KOPT-K1 (cell line): ENCODE results near the gene PDE6D.

ENCODE experiments used
- H3K27ac ChIP-seq: fragments of 200-600 bp; sonication (generic); 2 replicates; pipeline ENCODE4 v1.5.1; 2016; ENCODE audit warnings: antibody characterized with exemption, mild to moderate bottlenecking, low read depth, low read length; ENCODE audit not compliant: poor library complexity, severe bottlenecking
- H3K36me3 ChIP-seq: fragments of 200-600 bp; sonication (generic); 2 replicates; pipeline ENCODE4 v1.5.1; 2017; ENCODE audit warnings: antibody characterized with exemption, mild to moderate bottlenecking, low read length, moderate library complexity; ENCODE audit not compliant: insufficient read depth
- H3K9me3 ChIP-seq: fragments of 200-600 bp; sonication (generic); 2 replicates; pipeline ENCODE4 v1.5.1; 2017; ENCODE audit warnings: antibody characterized with exemption, low read length, mild to moderate bottlenecking; ENCODE audit not compliant: insufficient read depth, poor library complexity, severe bottlenecking

PDE6D gene

DNA sequence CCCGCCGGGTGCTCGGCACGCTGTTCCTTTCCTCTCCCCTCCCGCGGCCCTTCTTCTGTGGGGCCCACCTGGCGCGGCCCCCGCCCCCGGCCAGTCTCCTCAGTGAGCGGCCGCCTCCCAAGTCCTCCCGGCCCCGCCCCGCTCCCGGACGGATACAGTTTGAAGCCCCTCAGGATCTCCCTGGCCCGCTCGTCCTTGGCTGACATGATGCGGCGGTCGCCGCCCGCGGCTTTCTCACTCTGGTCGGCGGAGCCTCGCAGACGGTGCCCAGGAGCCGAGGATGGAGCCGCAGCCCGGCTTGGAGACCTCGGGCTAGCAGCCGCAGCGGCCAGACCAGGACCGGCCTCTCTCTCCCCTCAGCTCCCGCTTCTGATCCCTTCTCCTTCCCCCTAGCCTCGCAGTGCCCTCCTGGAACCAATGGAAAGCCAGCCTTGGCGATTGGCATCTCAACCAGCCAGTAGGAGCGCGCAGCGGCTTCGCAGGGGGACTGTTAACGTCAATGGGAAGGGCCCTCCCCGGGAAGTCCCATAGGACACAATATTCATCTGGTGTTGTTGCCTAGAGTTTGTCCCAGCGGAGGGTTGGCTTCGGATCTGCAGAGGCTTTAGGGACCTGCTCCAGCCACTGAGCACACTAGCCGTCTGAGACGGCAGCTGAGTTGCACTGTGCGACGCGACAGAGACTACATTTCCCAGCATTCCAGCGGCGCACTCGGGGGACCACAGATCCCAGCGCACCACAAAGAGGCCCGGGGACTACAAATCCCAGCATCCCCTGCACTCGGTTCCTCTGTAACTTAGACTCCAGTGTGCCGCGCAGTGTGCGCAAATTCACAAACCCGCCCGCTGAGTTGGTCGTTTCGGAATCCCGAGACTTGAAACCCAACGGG, at the start of gene PDE6D:
PDE6D (minus strand) TSS at position 374 of the 889 bp plus-strand sequence; CDS start at position 206, 168 bp downstream.
- peak within 1 kb of the TSS; percentile 66 for H3K27ac ChIP-seq

DNA sequence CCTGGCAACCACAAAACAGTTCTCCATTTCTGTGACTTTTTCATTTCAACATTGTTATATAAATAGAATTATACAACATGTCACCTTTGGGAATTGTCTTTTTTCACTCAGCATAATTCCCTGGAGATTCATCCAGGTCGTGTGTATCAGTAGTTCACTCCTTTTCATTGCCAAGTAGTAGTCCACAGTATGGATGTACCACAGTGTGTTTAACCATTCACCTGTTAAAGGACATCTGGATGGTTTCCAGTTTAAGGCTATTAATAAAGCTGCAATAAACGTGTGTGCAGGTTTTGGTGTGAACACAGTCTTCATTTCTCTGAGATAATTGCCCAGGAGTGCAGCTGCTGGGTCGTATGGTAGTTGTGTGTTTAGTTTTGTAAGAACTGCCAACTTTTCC, 40.8 kb upstream of the PDE6D start:
- no peaks in the 10 kb centered on the region for H3K36me3 ChIP-seq
- H3K9me3 ChIP-seq = no peaks in the 10 kb centered on the region
- H3K27ac ChIP-seq = no peak overlapping the region

More for the DNA sequence above, at the start of gene PDE6D:
- Histone ChIP-seq H3K9me3 (no peaks in the 10 kb centered on the region), H3K36me3 (peaks cover 15% of the 10 kb centered on the region; the same call in 1 of the 2 replicates)

DNA sequence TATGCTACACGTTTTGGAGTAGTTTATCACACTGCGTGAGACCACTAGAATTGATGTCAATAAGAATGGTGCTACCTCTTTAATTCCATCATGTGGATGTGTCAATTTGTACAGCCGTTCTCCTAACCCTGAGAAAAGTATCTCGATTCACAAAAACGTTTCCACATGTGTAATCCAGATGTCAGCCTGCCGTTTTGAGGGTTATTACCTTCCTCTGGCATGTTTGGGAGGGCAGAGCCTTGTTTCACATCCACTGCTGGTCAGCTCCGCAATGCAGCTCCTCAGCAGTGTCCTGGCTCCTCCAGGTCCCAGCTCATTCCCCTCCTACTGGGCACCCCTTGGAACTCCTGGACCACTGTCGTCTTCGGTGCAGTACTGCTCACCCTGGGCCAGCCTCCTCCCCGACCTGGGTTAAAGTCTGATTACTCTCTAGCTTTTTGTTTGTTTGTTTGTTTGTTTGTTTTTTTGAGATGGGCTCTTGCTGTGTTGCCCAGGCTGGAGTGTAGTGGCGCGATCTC, 39.8 kb upstream of the PDE6D start:
- Histone ChIP-seq H3K36me3 (no peaks in the 10 kb centered on the region), H3K9me3 (no peaks in the 10 kb centered on the region), H3K27ac (no peak overlapping the region)

DNA sequence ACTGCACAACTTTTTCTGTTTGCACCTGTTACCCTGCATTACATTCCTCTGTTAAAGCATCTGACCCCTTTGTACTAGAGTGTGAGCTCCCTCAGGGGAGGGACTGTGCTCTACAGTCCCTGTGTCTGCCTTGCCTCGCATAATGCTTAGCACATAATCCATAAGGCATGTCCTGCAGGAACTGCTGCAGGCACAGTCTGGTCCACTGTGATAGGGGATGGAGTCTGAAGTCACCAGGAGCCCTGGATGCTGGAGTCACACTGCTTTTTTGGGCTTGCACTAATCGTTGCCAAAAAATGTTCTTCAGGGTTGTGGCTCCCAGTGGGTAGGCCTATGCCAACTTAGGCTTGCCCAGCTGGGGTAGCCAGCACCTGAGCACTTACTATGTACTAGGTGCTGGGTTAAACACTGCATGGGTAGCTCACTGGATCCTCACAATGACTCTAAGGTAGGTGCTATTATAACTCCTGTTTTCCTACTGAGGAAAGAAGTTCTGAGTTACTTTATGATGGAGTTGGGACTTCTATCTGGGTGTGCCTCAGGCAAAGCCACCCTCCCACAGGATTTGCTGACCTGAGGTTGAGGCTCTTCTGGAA, 38.5 kb upstream of the PDE6D start:
- Histone ChIP-seq H3K9me3 (no peaks in the 10 kb centered on the region), H3K36me3 (no peaks in the 10 kb centered on the region), H3K27ac (no peak overlapping the region)

DNA sequence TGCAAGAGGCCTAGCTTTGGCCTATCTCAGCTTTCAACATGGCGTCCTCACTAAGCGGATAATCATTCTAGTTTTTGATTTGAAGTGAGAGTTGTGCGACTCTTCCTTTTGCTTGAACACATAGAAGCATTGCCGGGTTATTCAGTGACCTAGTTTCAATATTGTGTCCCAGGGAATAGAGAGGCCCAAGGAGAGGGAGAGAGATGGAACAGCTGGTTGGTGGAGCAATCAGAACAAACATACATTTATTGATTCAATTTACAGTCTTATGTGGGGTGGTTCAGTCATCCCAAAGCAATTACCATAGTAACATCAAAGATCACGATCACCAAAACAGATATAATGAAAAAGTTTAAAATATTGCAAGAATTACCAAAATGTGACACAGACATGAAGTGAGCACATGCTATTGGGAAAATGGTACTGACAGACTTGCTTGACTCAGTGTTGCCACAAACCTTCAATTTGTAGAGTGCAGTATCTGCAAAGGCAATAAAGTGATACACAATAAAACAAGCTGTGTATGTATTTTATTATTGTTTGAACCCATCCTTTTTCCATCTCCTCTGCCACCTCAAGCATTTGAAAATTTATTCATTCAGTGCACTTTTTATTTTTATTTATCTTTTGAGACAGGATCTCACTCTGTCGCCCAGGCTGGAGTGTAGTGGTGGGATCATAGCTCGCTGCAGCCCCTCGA, 35.4 kb upstream of the PDE6D start:
- H3K36me3 ChIP-seq = peaks cover 23% of the 10 kb centered on the region; the same call in 1 of the 2 replicates
- no peak overlapping the region for H3K27ac ChIP-seq

DNA sequence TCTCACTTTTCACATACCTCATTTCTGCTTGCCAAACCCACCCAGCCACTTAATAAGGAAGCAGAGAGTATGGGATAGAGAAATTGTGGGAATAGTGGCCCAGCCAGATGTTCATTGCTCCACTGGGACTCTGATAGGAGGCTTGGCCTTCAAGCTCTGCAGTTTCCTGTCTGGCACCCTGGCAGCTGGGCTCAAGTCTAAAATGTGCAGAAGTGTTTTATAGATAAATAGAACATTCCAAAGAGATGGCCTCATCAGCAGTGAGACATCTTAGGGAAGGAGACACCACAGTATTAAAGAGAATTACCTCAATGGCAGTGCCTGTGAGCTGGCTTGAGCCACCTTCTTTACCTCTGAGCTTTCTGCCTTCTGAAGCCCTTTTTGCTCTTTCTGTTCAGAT, 29.8 kb upstream of the PDE6D start:
- peaks cover 79% of the 10 kb centered on the region for H3K36me3 ChIP-seq
- no peak overlapping the region for H3K27ac ChIP-seq
- no peaks in the 10 kb centered on the region for H3K9me3 ChIP-seq

More for the DNA sequence above, 35.4 kb upstream of the PDE6D start:
- no peaks in the 10 kb centered on the region for H3K9me3 ChIP-seq

DNA sequence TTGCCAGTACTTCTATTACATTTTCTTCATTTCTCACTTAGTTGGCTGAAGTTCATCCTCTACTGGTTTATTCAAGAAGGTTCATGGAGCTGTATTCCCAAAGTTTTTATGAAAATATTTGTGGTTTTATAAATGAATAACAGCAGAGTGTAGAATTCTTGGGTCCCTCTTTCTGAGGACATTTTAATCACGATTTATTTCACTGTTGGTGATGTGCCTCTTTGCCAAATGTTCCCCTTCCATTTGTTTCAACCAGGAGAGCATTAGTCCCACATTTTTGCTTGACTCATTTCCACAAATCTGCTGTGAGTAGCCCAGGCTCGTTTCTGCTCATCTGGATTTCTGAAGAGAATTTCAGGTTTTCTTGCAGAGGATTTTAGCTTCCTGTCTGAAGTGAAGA, 25.9 kb upstream of the PDE6D start:
- H3K9me3 ChIP-seq = no peaks in the 10 kb centered on the region
- no peak overlapping the region for H3K27ac ChIP-seq
- peaks cover 91% of the 10 kb centered on the region for H3K36me3 ChIP-seq

DNA sequence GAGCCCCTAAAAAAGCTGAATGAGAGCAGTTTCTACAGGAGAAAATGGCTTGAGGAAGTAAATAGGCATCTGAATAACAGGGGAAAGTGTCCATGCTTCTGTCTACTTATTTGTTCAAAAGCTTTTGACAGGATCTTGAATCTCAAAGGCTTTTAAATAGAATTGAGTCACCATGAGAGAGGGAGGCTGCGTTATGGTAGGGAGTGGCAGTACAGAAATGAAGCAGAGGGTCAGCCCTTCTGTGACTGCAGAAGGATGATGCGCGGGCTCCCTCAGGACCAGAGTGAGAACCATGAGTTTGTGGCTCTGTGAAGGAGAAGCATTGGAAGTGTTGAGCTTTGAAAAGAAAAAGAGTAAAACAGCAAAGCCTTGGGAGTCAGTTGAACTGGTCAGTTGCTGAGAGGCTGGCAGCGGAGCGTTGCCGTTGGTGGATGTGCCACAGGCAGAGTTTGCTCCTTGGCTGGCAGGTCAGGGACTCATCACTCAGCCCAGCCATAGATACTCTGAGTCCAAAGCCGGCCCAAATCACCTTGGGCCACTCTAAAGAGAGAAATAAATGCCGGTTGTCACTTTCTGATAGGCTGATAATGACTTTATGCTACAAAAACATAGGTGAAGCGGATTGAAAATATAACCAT, 22.5 kb upstream of the PDE6D start:
- H3K9me3 ChIP-seq = no peaks in the 10 kb centered on the region
- peaks cover 91% of the 10 kb centered on the region for H3K36me3 ChIP-seq
- no peak overlapping the region for H3K27ac ChIP-seq

DNA sequence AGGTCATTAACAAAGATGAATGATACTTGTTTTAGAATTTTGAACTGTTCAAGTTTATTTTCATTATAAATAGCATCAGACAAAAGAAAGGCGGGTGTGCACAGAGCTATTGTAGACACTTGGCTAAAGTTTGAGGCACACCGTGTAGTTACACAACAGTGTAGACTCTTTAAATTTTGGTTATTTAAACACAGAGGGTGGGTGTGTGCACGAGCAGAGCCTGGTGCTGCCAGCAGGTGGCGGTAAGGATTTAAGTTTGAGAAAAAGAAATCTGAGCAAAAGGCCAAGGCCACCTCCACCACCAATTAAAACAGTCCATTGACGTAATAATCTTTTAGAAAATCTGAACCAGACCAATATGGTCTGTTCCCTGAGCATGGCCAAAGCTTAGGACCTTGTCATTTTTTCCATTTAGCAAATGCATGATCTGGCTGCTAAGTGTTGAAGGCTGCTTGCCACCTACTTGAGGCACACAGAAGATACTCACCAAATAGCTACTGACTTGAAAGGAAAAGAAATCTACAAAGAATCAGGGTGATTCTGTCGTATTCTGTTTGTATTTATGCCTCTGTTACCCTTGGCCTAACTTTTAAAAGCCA, 19.5 kb upstream of the PDE6D start:
- no peak overlapping the region for H3K27ac ChIP-seq
- no peaks in the 10 kb centered on the region for H3K9me3 ChIP-seq
- peaks cover 86% of the 10 kb centered on the region for H3K36me3 ChIP-seq

DNA sequence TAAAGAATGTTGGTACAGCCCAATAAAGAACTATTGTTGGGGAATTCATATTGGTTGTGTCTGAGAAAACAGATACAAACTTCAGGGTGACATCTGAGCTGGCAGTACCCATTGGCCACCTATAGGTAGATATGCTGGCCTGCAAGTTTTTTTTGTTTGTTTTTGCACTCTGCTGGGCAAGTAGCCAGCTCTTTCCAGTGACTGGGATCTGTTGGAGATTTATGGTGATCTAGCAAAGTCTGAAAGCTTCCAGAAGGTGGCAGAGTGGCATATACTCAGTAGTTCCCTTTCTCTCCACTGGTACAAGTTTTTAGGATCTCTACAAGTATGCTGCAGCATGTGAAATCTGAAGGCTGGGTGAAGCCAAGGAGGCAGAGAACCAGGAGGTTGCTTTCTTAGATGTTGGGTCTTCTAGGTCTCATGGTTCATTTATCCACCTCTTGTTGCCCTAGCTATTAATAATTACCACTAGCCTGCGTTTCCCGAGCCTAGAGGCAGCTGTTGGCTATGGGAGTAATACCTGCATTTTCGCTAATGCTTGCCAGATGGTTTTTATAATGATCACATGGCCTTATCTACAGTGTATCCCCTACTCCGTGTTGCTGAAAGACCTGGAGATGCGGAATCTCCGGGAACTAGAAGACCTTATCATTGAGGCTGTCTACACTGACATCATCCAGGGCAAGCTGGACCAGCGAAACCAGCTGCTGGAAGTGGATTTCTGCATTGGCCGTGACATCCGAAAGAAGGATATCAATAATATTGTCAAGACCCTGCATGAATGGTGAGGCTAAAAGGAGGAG, 14.6 kb upstream of the PDE6D start:
- Histone ChIP-seq H3K36me3 (peaks cover 93% of the 10 kb centered on the region), H3K27ac (no peak overlapping the region), H3K9me3 (no peaks in the 10 kb centered on the region)

DNA sequence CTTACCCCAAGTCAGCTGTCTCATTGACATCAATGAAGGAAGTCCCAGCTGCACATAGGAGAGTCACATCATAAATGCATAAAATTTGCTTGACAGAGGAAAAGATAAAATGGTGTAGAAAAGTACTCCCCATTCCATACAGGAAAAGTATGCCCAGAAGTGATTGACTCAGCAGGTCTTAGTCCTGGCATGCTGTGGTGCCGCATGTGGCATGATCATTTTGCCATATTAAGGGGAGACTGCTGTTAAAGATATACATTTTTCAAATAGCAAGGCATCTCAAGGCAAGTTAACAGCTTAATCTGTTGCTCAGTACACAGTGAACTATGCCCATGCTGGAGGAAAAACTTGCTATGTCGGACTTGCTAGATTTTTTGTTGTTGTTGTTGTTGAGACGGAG, 13.3 kb upstream of the PDE6D start:
- Histone ChIP-seq H3K9me3 (no peaks in the 10 kb centered on the region), H3K36me3 (peaks cover 92% of the 10 kb centered on the region)

DNA sequence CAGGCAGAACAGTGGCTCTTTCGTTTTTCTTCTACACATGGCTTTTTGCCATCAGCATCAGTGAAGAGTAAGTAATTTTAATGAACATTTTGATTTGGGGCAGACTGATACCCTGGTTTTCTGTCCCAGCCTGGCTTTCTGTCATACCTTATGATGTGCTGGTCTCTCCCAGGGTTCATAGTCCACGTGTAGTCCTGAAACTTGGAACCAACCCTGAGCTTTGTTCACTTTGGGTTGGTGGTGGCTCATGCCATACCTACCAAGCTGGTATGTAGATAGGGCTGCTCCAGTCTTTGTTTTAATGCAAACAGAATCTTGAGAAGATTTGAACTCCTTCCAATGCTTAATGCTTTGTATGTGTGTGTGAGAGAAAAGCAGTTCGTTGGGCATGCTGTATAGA, 10.0 kb upstream of the PDE6D start:
- H3K27ac ChIP-seq = no peak overlapping the region
- H3K9me3 ChIP-seq = no peaks in the 10 kb centered on the region
- H3K36me3 ChIP-seq = peaks cover 79% of the 10 kb centered on the region

More for the DNA sequence above, 13.3 kb upstream of the PDE6D start:
- H3K27ac ChIP-seq = no peak overlapping the region

DNA sequence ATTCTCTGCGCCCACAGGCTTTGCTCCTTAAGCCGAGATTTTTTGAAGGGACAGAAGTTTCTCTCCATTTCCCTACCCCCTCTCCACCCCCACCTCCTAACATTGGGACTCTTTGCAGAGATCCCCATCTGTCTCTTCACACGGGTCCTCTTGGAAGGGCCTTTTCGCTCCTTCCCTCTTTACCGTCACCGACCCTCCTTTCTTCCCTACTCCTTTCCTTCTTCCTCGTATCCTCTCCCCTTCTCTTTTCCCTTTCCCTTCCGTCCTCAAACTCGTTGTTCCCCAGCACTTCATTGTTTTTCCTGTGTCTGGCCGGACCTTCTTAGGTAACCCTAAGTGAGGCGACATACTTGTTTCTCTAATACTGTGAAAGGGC, 5.8 kb upstream of the PDE6D start:
- peak overlapping the region; percentile 71 for H3K27ac ChIP-seq
- no peaks in the 10 kb centered on the region for H3K9me3 ChIP-seq
- H3K36me3 ChIP-seq = peaks cover 39% of the 10 kb centered on the region
